Ramos (cell line): Measurements from ENCODE around the gene TCERG1L.
"Not testable (repeated sequence)": the region's sequence is repeated elsewhere in the genome, so short reads cannot be mapped to it uniquely, and the experiment has no call there.

Source experiments
- in situ Hi-C: fragments of 300-500 bp; cut with MboI; formaldehyde crosslinking; loops from one replicate; pipeline ENCODE4 v1.14.3; 2022; ENCODE audit warnings: low sequenced_read_pairs; ENCODE audit not compliant: unreplicated experiment

The TCERG1L gene

GRCh38 chr10:131311661-131312477 lies at the start of gene TCERG1L:
TCERG1L (minus strand) TSS chr10:131311721; CDS start chr10:131311635, 86 bp downstream.
- in situ Hi-C loops: no loop called here

DNA sequence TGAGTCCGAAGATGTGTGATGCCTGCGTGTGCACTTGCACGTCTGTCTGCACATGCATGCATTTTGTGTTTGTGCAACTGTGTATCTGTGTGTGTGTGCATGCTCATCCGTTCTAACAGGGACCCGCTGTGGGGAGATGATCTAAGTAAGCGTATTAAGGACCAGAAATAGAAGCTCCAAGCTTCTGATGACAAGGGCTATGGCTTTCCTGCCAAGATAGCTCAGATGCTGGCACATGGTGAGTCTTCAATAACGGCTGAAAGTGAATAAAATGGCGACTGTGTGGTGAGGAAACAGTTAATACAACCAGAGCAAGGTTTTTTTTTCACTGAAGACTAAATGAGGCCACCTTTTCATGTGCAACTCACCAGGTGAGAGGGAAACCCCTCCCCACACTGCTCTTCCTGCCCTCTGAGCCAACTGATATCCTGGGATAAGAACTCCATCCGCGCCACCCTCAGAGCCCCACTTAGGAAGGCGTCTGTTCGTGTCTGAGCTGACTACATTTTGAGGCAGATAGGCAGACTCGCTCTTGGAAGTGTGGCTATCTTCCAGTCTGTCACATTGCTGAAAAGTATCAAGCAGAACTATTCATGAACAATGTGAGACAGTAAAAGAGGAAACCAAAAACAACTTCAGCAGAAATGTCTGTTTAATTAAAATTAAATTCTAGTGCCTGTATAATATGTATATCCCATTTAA lies 47.4 kb upstream of the TCERG1L start:
- in situ Hi-C loops: no loop called here

GRCh38 chr10:131356442-131356841 lies 44.9 kb upstream of the TCERG1L start:
- in situ Hi-C loops: no loop called here

DNA sequence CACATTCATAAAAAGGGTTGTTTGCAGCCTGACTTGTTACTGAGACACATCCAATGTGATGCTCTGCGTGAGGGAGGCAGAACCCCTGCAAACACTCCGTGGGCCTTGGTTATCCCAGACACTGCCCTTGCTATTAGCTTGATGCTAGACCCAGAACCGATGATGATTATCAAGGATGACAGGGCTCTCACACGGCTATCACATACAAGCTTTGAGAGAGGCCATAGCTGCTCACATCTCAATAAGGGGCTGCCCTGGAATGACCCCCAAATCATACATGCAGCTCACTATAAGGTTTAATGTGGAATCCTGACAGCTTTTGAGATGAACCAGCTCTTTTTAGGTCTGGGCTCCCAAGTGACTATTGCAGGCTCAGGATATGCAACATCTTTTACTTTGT lies 44.4 kb upstream of the TCERG1L start:
- in situ Hi-C loops: no loop called here

DNA sequence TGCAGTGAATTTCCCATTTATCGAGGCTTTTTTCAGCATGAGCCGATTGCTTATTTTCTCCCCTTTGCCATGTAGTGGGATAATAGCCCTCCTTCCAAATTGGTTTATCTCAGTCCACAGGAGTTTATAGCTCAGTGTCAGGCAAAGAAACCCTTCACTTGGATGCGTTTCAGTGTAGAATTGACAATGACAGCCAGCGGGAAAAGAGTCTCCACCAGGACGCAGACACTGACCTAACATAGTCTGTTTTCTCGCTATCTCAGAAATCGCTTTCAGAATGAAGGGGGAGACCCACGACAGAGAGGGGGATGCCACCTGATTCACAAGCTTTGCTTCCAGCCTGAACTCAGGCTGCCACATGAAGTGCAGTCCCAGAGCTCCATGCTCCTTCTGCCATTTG lies 43.5 kb upstream of the TCERG1L start:
- in situ Hi-C loops: no loop called here

DNA sequence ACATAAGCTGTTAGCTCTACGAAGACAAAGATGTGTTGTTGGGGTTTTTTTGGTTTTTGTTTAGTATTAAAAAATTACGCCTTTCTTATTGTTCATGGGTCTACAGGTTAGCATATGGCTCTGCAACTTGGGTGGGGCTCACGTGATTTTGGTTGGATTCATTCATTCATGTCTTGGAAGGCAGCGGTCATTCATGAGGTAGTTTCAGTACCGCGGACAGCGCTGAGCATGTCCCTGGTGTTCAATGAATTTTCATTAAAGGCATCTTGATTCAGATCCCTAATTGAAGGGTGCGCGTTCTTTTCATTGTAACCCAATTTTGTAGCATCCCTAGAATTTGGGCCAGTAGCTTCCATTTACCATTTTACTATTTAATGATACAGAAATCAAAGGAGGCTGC lies 42.9 kb upstream of the TCERG1L start:
- in situ Hi-C loops: no loop called here

GRCh38 chr10:131352765-131353290 lies 41.3 kb upstream of the TCERG1L start:
- in situ Hi-C loops: no loop called here

- in situ Hi-C loops: no loop called here
Measured at GRCh38 chr10:131350660-131351059, 39.1 kb upstream of the TCERG1L start.

- in situ Hi-C loops: no loop called here
Measured at GRCh38 chr10:131350245-131350644, 38.7 kb upstream of the TCERG1L start.

DNA sequence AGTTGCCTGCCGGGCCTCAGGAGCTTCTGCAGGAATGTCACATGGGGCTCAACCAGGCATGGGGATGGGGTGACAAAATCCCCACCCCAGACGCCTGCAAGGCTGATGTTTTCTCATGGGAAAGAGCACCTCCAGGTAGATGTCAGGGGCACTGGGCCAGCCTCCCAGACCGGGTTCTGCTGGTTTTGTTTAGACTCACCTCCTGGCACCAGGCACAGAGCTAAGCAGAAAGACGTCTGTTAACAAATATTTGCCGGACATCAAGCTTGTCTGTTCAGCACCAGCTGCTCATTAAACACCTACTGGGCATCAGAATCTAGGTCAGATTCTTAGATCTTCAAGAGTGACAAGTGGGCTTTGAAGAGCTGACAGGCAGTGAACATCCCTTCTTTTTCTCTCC lies 34.9 kb upstream of the TCERG1L start:
- in situ Hi-C loops: no loop called here

DNA sequence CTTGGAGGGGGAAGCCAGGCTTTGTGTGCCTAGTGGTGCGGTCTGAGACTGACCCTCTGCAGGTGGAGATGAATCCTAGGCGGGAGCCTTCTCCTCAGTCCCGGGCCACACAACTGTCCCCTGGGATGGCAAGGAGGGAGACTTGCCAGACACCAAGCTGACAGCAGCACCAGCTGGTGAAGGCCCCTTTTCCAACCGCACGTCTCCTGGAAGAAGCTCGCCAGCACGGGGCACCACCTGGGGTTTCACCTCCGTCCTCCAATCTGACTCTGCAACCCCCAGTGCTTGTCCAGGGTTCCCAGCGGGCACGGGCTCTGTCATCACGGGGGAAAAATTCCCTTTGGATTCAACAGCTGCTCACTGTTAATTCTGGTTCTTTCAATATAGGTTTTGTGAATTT lies 34.2 kb upstream of the TCERG1L start:
- in situ Hi-C loops: no loop called here

- in situ Hi-C loops: no loop called here
Measured at GRCh38 chr10:131344747-131345146, 33.2 kb upstream of the TCERG1L start.

GRCh38 chr10:131337741-131338140 lies 26.2 kb upstream of the TCERG1L start:
- in situ Hi-C loops: no loop called here

- in situ Hi-C loops: no loop called here
Measured at GRCh38 chr10:131332821-131333220, 21.3 kb upstream of the TCERG1L start.

- in situ Hi-C loops: no loop called here
Measured at GRCh38 chr10:131323880-131324279, 12.4 kb upstream of the TCERG1L start.

DNA sequence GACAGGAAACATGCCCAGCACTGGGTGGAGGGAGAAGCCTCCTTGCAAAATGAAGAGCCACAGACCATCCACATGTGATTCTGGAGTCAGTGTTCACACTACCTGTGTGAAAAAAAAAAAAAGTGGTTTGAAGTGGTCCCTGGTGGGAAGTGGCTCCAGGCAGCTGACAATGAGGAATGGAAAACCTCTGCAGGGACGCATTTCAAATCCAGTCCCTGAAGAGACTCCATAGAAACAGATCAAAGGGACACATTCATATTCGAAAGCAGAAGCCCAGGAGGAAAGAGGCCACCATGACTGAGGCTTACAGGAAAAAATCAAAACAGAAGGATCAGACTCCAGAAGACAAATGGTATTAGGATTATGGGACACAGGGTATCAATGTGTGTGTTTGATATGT lies 11.5 kb upstream of the TCERG1L start:
- in situ Hi-C loops: no loop called here

- in situ Hi-C loops: not testable (repeated sequence)
Measured at GRCh38 chr10:131322575-131322974, 11.1 kb upstream of the TCERG1L start.

- in situ Hi-C loops: no loop called here
Measured at GRCh38 chr10:131320860-131321604, 9.5 kb upstream of the TCERG1L start.

DNA sequence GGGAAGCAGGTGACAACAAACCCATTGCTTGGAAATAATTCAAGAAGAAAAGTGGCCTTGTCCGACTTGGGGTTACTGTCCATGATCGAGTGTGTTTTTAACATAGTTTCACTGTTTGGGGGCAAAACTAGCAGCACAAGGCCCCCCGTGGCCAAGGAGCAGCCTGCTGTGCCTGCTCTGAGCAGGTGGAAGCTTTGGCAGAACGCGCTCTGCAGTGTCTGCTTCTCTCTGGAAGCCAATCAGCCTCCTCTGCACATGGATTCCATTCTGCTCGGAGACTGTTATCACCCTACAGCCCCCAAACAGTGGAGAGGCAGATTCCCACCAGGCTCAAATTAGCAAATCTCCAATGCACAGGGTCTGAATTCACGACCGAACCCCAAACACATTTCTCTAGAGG lies 7.3 kb upstream of the TCERG1L start:
- in situ Hi-C loops: no loop called here

DNA sequence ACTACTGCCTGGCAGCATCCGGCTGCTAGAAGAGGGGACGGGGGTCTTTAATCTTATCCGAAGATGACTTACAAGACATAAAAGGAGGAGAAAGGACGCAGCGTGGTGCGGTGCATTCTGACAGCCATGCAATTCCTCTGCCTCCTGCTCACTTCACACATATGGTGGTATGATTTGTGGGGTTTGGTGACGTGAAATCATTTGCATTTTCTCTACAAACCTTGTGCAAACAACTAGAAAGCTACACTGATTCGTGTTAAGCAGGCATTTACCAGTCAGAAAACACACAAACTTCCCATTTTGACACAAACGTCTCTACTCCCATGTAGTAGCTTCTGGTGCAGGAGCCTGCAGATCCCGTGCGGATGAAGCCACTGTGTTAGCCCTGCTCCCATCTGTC lies 6.8 kb upstream of the TCERG1L start:
- in situ Hi-C loops: no loop called here
